Effector CD8-positive, alpha-beta T cell (primary cell): Measurements from ENCODE around the gene CLDN34.

ENCODE experiments used
- DNase-seq: peaks from one replicate; lab custom pipeline; 2025; lab: John Stamatoyannopoulos, UW

Gene CLDN34

GRCh38 chrX:9980927-9981326, 13.8 kb downstream of the CLDN34 start:
- DNase-seq, result no peak

GRCh38 chrX:9983441-9983840, 16.3 kb downstream of the CLDN34 start:
- no peak for DNase-seq

- no peak for DNase-seq
Measured at GRCh38 chrX:9983846-9984245, 16.7 kb downstream of the CLDN34 start.

- no peak for DNase-seq
Measured at GRCh38 chrX:9988762-9989161, 21.6 kb downstream of the CLDN34 start.

- no peak for DNase-seq
Measured at GRCh38 chrX:9992061-9992460, 24.9 kb downstream of the CLDN34 start.

GRCh38 chrX:9992724-9993123, 25.6 kb downstream of the CLDN34 start:
- DNase-seq, result no peak

- peak; percentile 75 for DNase-seq
Measured at GRCh38 chrX:9995855-9996339, 28.7 kb downstream of the CLDN34 start.

GRCh38 chrX:9997041-9997440, 29.9 kb downstream of the CLDN34 start:
- no peak for DNase-seq

GRCh38 chrX:9997524-9997923, 30.4 kb downstream of the CLDN34 start:
- DNase-seq, result no peak

- no peak for DNase-seq
Measured at GRCh38 chrX:10001496-10001895, 34.3 kb downstream of the CLDN34 start.

GRCh38 chrX:10004832-10005475, 37.8 kb downstream of the CLDN34 start:
- no peak for DNase-seq

GRCh38 chrX:10006086-10006485, 38.9 kb downstream of the CLDN34 start:
- DNase-seq, result no peak

- no peak for DNase-seq
Measured at GRCh38 chrX:10006770-10007169, 39.6 kb downstream of the CLDN34 start.

- no peak for DNase-seq
Measured at GRCh38 chrX:10007621-10008020, 40.5 kb downstream of the CLDN34 start.

GRCh38 chrX:10008483-10009056, 41.4 kb downstream of the CLDN34 start:
- no peak for DNase-seq

- no peak for DNase-seq
Measured at GRCh38 chrX:10009741-10010140, 42.6 kb downstream of the CLDN34 start.

- no peak for DNase-seq
Measured at GRCh38 chrX:10010686-10011085, 43.5 kb downstream of the CLDN34 start.

- DNase-seq, result no peak
Measured at GRCh38 chrX:10011261-10011931, 44.2 kb downstream of the CLDN34 start.

GRCh38 chrX:10011991-10012390, 44.8 kb downstream of the CLDN34 start:
- DNase-seq, result no peak

GRCh38 chrX:10014462-10015354, 47.5 kb downstream of the CLDN34 start:
- peak; percentile 58 for DNase-seq

GRCh38 chrX:10015355-10015722, 48.2 kb downstream of the CLDN34 start:
- no peak for DNase-seq
